GM12872 (cell line): Measurements from ENCODE around the gene UCP2.

ENCODE experiments used
- TF ChIP-seq, protein P1 (sequence below): IDR thresholded peaks from 3 replicates; pipeline ENCODE4 v1.5.1; 2011; ENCODE audit warnings: low read depth, mild to moderate bottlenecking, low read length, moderate library complexity; ENCODE audit not compliant: insufficient read depth

UCP2 gene

GRCh38 chr11:74008373-74009229, 26.0 kb upstream of the UCP2 start, which contains the start of gene UCP3:
UCP3 (minus strand) TSS chr11:74009085; CDS start chr11:74007042, 2,043 bp downstream.
- TF ChIP-seq, protein P1, sequence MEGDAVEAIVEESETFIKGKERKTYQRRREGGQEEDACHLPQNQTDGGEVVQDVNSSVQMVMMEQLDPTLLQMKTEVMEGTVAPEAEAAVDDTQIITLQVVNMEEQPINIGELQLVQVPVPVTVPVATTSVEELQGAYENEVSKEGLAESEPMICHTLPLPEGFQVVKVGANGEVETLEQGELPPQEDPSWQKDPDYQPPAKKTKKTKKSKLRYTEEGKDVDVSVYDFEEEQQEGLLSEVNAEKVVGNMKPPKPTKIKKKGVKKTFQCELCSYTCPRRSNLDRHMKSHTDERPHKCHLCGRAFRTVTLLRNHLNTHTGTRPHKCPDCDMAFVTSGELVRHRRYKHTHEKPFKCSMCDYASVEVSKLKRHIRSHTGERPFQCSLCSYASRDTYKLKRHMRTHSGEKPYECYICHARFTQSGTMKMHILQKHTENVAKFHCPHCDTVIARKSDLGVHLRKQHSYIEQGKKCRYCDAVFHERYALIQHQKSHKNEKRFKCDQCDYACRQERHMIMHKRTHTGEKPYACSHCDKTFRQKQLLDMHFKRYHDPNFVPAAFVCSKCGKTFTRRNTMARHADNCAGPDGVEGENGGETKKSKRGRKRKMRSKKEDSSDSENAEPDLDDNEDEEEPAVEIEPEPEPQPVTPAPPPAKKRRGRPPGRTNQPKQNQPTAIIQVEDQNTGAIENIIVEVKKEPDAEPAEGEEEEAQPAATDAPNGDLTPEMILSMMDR, result no peak

DNA sequence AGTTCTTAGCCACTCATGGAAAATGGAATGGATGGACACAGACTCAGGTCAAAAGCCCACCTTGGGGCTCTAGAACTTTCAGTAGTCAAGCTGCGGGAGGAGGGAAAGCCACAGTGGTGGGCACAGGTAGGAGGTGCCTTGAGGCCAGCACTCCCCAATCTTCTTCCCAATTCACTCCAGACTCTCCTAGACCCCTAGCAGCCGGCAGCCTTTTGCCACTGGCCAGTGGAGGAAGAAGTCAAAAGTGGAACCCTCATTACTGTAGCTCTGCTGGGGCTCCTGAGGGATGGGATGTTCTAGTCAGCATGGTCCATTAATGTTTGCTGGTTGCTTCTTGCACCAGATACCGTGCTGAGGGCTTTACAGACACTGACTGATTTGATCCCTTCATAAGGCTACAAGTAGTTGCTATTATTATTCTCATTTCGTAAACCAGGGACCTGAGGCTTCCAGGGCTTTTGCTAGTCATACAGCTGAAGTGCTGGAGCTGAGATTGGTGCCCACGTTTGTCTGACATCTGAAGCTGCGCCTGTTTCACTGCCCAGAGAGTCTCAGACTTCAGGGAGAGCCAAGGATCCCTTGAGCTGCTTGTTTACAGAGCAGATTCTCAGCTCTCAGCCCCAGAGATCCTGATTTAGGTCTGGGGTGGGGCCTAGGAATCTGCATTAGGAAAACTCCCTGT, 25.2 kb upstream of the UCP2 start:
- TF ChIP-seq, protein P1, result no peak

DNA sequence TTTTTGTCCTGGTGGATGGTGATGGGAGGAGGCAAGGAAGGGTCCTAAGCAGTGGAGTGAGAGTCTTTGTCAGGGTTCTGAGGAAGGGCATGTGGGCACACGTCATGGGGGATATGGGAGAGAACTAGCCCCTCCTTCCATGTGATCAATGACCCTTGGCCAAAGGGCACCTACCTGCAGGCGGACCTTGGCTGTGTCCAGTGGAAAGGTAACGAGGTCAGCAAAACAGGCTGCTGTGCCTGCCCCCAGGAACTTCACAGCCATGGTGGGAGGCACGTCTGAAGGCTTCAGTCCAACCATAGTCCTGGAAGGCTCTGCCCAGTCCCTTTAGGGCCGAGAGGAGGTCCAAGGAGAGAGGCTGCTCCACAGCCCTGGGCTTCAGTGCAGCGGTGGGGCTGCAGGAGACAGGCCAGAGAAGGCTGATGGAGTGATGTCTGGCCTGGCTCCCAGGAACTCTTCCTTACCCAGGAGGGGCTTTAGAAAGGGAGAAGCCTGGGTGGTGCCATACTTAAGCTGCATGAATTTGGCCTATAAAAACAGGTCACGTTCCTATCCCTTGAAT, 24.2 kb upstream of the UCP2 start:
- TF ChIP-seq, protein P1, result no peak

- TF ChIP-seq, protein P1, result no peak
These were observed 23.3 kb upstream of the UCP2 start for GRCh38 chr11:74005721-74006517.

GRCh38 chr11:74004759-74005615, 22.3 kb upstream of the UCP2 start:
- TF ChIP-seq, protein P1, result no peak

DNA sequence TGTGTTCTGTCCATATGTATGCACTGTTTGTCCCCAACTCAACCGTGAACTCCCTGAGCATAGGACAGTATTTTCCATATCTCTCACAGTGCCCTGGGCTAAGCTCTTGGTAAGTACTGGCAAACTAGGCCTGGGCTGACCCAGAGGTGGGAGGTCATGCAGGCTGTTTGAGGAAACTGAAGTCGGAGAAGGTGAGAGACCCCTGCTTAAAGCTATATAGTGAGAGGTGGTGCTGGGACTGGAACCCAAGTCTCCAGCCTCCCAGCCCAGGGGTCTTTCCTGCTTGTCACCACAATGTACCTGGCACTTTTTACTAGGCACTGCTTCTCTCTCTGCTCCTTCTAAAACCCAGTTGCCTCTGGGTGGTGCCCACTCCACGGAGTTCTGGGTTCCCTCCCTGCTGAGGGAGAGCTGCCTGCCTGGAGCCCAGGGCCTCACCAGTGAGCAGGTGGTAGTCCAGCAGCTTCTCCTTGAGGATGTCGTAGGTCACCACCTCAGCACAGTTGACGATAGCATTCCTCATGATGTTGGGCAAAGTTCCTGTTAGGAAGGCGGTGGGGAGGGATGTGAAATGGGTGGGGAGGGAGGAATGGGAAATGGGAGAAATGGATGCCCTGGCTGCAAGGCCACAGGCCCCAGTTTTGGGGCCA, 21.5 kb upstream of the UCP2 start:
- TF ChIP-seq, protein P1, result no peak
